Measurements from ENCODE around the gene MMP14. TPM values are rescaled to one million over a fixed set of nuclear protein-coding genes. Genes with fewer than 3 reads are reported as not detected.
"Not testable (repeated sequence)": the region's sequence is repeated elsewhere in the genome, so short reads cannot be mapped to it uniquely, and the experiment has no call there.

Gene MMP14
- total RNA-seq, 1 experiment from 2014 or later, result 34.8 TPM

DNA sequence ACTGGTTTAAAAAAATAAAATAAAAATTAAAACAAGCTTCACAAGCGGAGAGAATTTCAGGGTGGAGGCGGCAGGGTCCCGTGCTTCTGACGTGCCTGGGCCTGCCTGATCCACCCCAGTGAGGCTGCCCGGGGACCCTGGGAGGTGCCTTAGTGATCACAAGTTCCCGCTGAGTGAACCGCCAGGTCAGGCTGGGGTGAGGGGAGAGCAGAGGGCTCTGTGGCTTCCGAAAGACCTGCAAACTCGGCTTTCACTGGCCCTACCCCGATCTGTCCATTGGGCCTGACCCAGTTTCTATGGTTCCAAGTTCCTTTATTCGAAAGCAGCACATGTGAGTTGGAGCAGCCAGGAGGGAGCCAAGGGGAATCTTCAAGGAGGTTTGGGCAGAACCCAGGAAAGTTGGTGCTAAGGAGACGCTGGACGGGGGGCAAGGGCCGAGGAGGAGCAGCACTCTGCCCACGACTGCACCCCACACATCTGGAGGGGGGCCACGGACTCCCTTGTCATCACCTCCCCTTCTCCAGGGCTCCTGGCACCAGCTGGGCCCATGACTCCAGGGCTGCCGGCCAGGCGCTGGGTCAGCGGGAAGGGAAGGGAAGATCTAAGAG, 12.9 kb downstream of the MMP14 start:
- H3K79me2 ChIP-seq (ENCODE audit: low read depth), result no peaks in the 10 kb centered on the region
- H3K27me3 ChIP-seq (ENCODE audit: insufficient read depth, low read depth), result no peaks in the 10 kb centered on the region
- no peak for DNase-seq
- H3K36me3 ChIP-seq (ENCODE audit: low read depth), result no peaks in the 10 kb centered on the region
- H4K20me1 ChIP-seq (ENCODE audit: insufficient read depth), result no peaks in the 10 kb centered on the region
- H2AFZ ChIP-seq, result no peak overlapping the region
- H3K4me3 ChIP-seq, result no peak overlapping the region
- ChIA-PET CTCF (no interaction called here), POLR2A (ENCODE audit: unreplicated experiment) (no interaction called here)
- no peak overlapping the region for H3K4me2 ChIP-seq
- H3F3A ChIP-seq (ENCODE audit: insufficient read depth, low read depth), result no peaks in the 10 kb centered on the region
- no peak for TF ChIP-seq EZH2 (IDR thresholded peaks at IDR 0.05; ENCODE audit: low read depth)
- TF ChIP-seq, protein P1, sequence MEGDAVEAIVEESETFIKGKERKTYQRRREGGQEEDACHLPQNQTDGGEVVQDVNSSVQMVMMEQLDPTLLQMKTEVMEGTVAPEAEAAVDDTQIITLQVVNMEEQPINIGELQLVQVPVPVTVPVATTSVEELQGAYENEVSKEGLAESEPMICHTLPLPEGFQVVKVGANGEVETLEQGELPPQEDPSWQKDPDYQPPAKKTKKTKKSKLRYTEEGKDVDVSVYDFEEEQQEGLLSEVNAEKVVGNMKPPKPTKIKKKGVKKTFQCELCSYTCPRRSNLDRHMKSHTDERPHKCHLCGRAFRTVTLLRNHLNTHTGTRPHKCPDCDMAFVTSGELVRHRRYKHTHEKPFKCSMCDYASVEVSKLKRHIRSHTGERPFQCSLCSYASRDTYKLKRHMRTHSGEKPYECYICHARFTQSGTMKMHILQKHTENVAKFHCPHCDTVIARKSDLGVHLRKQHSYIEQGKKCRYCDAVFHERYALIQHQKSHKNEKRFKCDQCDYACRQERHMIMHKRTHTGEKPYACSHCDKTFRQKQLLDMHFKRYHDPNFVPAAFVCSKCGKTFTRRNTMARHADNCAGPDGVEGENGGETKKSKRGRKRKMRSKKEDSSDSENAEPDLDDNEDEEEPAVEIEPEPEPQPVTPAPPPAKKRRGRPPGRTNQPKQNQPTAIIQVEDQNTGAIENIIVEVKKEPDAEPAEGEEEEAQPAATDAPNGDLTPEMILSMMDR (conservative IDR thresholded peaks at IDR 0.05), result no peak
- intact Hi-C loops (cut with micrococcal nuclease; ENCODE audit: unreplicated experiment), result no loop called here
- H3K27ac ChIP-seq, result no peak overlapping the region
- no peaks in the 10 kb centered on the region; the same call in 1 of the 2 replicates for H3K4me1 ChIP-seq (replicated peaks; ENCODE audit: insufficient read depth)
- BruUV-seq (replicated peaks), result no TSS peak
- H3K9me2 ChIP-seq (ENCODE audit: insufficient read depth), result no peaks in the 10 kb centered on the region
- H3K9me3 ChIP-seq (ENCODE audit: insufficient read depth, low read depth), result no peaks in the 10 kb centered on the region

DNA sequence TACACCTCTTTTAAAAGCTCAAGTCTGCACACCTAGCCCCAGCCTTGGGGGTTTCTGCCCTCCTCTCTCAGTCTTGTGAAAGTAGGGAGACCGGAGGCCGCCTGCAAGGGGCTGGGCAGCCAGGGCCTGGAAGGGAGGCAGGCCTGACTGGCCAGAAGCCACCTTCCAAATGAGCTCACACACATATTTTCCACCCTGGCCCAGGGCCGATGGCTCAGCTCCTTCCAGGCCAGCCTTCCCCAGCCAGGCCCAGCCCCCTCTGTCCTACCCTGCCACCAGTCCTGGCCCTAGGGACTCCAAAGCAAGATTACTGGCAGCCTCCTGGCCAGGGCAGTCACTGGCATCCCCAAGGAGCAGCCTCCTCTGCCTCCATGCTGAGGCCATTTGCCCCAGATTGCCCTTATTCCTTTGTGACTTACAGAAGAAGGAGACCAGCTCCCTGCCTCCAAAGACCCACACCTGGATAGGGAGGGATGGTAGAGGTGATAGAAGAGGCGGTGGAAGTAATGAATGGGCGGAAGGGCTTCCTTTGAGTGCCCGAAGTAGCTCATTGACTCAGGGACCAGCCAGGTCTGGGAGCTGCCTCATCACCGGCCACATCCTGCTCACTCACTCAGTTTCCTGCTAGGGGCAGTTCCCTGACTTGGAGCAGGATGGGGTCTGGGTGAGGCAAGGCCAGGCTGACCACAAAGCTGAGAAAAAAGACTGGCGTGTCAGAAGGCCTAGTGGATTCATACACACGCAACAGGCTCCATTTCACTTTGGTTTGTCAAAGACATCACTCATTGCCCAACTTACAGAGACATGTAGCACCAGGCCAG, 14.8 kb downstream of the MMP14 start:
- ChIA-PET CTCF (interaction anchor here (0.5 to 1.1 kb wide), 7 partner anchors 9 to 289 kb away, joined by 3 to 22 read pairs (median 3); no protein-coding TSS in a partner anchor), POLR2A (ENCODE audit: unreplicated experiment) (no interaction called here)
- intact Hi-C loops (cut with micrococcal nuclease; ENCODE audit: unreplicated experiment), result loop anchor here (5.0 kb wide), 1 partner anchor 294 kb away; no protein-coding TSS in a partner anchor
- H3K4me3 ChIP-seq, result no peak overlapping the region
- no peaks in the 10 kb centered on the region for H3K9me3 ChIP-seq (ENCODE audit: insufficient read depth, low read depth)
- BruUV-seq (replicated peaks), result no TSS peak
- H3K4me2 ChIP-seq, result no peak overlapping the region
- H3K9me2 ChIP-seq (ENCODE audit: insufficient read depth), result no peaks in the 10 kb centered on the region
- no peak for DNase-seq
- TF ChIP-seq, protein P1 (conservative IDR thresholded peaks at IDR 0.05), result no peak
- no peak for TF ChIP-seq EZH2 (IDR thresholded peaks at IDR 0.05; ENCODE audit: low read depth)
- no peaks in the 10 kb centered on the region for H3F3A ChIP-seq (ENCODE audit: insufficient read depth, low read depth)
- no peaks in the 10 kb centered on the region for H3K36me3 ChIP-seq (ENCODE audit: low read depth)
- H3K27ac ChIP-seq, result peak overlapping the region; percentile 26; the same call in 1 of the 2 replicates
- H3K27me3 ChIP-seq (ENCODE audit: insufficient read depth, low read depth), result no peaks in the 10 kb centered on the region
- peaks cover 4% of the 10 kb centered on the region; the same call in 1 of the 2 replicates for H3K4me1 ChIP-seq (replicated peaks; ENCODE audit: insufficient read depth)
- no peaks in the 10 kb centered on the region for H4K20me1 ChIP-seq (ENCODE audit: insufficient read depth)
- no peaks in the 10 kb centered on the region for H3K79me2 ChIP-seq (ENCODE audit: low read depth)
- no peak overlapping the region; the same call in 1 of the 2 replicates for H2AFZ ChIP-seq

DNA sequence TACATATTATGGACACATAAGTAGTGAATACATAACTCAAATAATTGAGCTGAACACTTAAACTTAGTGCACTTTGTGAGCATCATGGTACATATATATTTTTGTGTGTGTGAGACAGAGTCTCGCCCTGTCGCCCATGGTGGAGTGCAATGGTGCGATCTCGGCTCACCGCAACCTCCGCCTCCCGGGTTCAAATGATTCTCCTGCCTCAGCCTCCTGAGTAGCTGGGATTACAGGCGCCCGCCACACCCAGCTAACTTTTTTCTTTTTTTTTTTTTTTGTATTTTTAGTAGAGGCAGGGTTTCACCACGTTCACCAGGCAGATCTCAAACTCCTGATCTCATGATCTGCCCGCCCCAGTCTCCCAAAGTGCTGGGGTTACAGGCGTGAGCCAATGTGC, 15.8 kb downstream of the MMP14 start:
- CTCF ChIA-PET, result interaction anchor here (0.5 to 1.3 kb wide), 11 partner anchors 21 to 1891 kb away, joined by 3 to 6 read pairs (median 3); partner anchors contain the start of gene DAD1
- H4K20me1 ChIP-seq (ENCODE audit: insufficient read depth); H3K79me2 ChIP-seq (ENCODE audit: low read depth); H3K36me3 ChIP-seq (ENCODE audit: low read depth); BruUV-seq (replicated peaks); POLR2A ChIA-PET (ENCODE audit: unreplicated experiment); DNase-seq; H2AFZ ChIP-seq; H3K27ac ChIP-seq; H3K4me3 ChIP-seq; H3K9me3 ChIP-seq (ENCODE audit: insufficient read depth, low read depth); H3K27me3 ChIP-seq (ENCODE audit: insufficient read depth, low read depth); H3K4me1 ChIP-seq (replicated peaks; ENCODE audit: insufficient read depth); H3F3A ChIP-seq (ENCODE audit: insufficient read depth, low read depth); H3K4me2 ChIP-seq; H3K9me2 ChIP-seq (ENCODE audit: insufficient read depth): not testable (repeated sequence)
- intact Hi-C loops (cut with micrococcal nuclease; ENCODE audit: unreplicated experiment), result loop anchor here (2.0 to 5.0 kb wide), 3 partner anchors 29 to 295 kb away; no protein-coding TSS in a partner anchor

All from PC-9 (cell line).